Loucy (cell line): ENCODE data around the gene GPBP1.

ENCODE experiments used
- CTCF ChIP-seq: fragments of 200-600 bp; sonication (generic); conservative IDR thresholded peaks from 2 replicates; pipeline ENCODE4 v1.5.1; 2014; ENCODE audit warnings: mild to moderate bottlenecking, antibody characterized with exemption, low read length
- EZH2phosphoT487 ChIP-seq: fragments of 200-600 bp; IDR thresholded peaks from 2 replicates; pipeline ENCODE4 v1.6.1; 2018; ENCODE audit warnings: antibody characterized with exemption, mild to moderate bottlenecking, moderate library complexity, borderline replicate concordance

DNA sequence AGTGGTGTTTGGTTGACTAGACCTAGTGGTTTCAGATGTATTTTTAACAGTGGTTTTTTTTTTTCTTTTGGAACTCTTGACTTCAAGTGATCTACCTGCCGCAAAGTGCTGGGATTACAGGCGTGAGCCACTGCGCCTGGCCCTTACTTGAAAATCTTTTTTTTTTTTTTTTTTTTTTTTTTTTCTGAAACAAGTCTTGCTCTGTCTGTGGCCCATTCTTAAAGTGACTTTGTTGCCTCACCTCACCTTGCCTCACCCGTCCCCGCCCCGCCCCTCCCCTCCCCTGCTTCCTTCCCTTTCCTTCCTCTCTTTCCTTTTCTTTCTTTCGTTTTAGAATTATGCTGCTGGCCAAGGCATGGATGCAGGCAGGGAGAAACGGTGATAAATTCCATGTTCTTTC is 26.0 kb downstream of the GPBP1 start:
- TF ChIP-seq CTCF (no peak), EZH2phosphoT487 (no peak)
